GM19025 (cell line): ENCODE measurements around the gene SLC10A1.

Experiments used
- ATAC-seq: cut with Tn5 transposase; IDR thresholded peaks from one replicate; pipeline ENCODE4 v1.9.1; 2021; ENCODE audit warnings: mild to moderate bottlenecking, low read depth, moderate library complexity; ENCODE audit not compliant: unreplicated experiment

SLC10A1 gene

GRCh38 chr14:69727860-69728259 lies 69.2 kb downstream of the SLC10A1 start:
- no peak for ATAC-seq

- peak; percentile 86 for ATAC-seq
Measured at GRCh38 chr14:69726761-69727511, 70.1 kb downstream of the SLC10A1 start.
